A204.1 (cell line): Measurements from ENCODE around the gene HSD17B2.
"Not testable (repeated sequence)": the region's sequence is repeated elsewhere in the genome, so short reads cannot be mapped to it uniquely, and the experiment has no call there.

Experiments used
- FAIRE-seq: peaks from 2 replicates; lab custom pipeline; 2012; peaks lifted over from hg19 to GRCh38; lab: Jason Lieb, UNC

HSD17B2 gene

DNA sequence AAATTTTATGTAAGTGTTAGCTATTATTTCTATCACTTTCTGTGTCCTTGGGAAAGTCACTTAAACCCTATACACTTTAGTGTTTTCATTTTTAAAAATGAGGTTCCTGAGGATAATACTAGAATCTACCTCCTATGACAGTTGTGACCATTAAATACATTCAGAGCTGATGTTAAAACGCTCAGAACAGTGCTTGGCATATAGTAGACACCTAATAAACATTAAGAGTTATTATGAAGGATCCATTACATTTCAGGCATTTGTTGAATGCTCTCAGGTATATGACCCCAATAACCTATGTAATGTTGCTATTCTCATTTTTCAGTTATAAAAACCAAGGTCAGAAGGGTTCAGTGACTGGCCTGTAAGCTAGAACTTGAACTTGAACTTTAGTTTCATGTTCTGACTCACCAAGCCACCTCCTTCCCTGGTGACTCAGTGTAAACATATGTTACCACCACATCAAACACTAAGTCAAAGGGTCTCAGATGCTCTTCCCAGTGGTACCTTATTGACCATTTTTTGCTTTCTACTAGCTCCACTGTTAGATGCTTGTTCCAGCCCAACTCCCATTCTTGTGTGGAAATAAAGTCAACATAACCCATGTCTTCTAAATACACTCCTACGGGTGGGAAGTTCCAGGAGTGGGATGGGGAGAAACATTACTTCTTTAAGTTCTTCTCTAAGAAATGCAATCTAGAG lies 47.6 kb downstream of the HSD17B2 start:
- FAIRE-seq: no peak

DNA sequence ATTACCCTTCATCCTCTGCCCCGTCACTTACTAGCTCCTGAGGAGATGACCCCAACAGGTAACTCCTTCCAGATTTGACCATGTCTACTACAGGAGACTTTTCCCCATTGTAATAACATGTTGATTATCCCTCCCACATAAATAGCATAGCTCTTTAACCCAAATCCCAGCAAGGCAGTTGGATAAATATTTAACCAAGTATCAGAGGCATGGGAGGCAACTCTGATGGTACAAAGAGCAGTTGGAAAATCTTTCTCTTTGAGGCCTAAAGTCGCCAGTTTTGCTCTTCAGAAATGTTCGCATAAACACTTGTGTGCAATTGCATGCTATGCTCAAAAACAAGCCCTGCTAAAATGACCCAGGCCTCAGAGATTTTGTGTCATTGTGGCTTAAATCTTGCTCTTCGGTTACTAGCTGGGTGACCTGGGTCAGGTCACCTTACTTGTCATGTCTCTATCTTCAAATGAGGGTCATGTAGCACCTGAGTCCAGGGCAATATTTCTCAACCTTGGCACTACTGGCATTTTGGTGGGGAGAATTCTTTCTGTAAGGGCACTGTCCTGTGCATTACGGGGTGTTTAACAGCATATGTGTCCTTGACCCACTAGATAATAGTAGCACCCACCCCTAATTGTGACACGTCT lies 48.8 kb downstream of the HSD17B2 start:
- FAIRE-seq: no peak

DNA sequence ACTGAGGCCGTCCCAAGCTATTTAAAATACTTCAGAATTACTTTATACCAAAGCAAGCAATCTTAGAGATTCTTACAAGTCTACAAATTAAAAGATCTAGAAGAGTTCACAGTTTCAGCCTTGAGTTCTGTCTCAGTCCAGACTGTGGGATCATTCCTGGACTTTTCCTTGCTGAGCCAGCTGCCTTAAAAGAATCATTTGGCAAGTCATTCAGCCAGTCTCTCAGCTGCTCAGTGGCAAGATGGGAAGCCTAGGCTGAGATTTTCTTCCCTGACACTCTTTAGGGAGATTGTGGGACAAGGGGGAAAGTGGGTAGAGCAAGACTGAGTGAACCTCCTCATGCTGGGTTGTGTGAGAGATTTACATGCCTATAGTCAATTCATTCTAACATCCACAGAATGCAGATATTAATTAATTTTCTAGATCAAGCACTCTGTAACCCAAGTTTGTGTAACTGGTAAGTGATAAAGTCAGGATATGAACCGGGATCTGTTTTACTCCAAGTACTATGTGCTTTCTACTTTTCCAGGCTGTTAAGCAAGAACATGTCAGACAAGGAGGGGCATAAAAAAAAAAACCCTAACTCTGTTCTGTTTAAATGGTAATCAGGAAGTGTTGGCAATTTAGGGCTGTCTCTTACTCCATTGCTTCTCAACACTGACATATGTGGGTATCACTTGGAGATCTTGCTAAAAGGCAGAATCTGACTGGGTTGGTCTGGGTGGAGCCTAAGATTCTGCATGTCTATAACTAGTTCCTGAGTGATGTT lies 50.1 kb downstream of the HSD17B2 start:
- no peak for FAIRE-seq

DNA sequence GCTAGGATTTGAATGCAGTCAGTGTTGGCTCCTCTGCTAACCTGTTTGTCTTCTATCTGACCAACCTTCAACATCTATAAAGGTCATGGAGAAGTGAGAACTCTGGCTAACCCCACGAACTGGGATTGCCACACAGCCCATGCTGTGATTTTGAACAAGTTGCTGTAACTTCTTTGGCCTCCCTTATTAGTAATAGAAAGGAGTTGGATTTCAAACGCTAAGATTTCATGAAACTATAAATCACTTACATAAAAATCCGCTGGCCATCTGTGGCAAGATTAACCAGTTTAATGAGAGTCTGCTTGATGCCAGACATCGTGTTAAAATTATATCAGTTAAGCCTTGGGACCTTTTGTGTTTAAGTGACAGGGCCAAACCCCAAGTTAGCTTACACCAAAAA lies 53.4 kb downstream of the HSD17B2 start:
- no peak for FAIRE-seq

DNA sequence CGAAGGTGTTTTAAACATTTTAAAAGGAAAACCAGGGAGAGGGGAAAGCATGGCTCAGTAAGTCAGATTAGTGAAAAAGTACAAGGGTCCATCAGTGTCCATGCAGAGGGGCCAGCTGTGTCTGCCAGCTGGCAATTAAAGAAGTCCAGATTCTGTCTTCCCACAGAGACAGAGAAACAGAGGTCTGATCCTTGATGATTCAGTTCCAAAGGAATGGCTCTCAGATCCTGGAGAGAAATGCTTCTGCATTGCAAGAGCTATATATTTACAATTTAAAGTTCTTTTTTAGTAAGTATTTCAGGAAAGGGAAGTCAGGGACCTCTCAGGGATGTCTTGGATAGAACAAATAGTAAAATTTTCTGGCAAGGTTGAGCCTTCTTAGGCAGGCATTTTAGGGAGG lies 56.2 kb downstream of the HSD17B2 start:
- no peak for FAIRE-seq

DNA sequence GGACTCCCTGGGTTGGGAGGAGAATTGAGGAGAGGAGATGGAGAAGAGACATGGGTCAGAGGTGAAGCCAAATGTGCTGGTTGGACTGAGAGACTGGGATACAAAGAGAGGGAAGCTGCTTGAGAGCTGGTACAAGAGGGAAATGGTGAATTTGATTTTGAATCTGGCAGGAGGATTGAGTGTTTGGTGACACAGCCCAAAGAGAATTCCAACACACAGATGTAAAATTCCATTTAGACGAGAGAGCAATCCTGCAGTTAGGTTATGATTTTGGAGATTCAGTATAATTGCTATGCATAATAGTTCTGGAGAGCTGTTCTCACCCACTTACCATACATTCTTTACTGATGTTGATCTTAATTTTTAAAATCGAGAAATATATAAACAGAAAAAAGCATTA lies 57.7 kb downstream of the HSD17B2 start:
- FAIRE-seq: no peak

DNA sequence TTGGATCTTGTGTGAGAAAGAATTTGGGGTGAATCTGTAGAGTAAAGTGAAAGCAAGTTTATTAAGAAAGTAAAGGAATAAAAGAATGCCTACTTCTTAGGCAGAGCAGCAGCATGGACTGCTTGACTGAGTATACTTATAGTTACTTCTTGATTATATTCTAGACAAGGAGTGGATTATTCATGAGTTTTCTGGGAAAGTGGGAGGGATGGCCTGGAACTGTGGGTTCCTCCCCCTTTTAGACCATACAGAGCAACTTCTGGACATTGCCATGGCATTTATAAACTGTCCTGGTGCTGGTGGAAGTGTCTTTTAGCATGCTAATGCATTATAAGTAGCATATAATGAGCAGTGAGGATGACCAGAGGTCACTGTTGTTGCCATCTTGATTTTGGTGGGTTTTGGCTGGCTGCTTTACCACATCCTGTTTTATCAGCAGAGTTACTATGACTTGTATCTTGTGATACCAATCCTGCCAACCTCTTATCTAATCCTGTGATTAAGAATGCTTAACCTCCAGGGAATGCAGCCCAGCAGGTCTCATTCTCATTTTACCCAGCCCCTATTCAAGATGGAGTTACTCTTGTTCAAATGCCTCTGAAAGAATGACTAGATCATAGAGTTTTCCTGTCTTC lies 58.7 kb downstream of the HSD17B2 start:
- no peak for FAIRE-seq

DNA sequence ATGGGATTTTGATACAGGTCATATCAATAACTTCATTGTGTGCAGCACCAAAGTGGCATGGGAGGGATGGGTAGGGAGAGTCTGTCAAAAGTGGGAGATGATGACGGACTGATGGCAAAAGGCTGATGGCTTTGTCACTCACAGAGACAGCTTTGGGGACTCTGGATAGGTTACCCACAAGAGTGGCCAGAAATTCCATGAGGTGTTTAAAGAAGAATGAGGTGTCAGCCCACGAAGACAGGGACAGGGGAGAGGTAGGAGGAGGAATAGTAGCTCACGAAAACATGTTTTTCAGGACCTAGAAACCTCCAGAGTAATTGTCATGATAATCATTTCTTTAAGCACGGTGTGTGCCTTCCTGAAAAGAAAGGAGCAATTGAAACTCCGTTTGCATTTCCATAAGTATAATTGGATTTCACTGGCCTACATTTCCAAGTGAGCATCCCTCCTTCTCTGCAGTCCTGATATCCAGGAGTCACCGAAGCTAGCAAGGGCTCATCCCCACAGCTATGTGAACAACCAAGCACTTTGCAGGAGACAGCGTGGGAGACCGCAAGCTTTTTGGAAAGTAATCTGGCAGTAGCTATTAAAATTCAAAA lies 60.0 kb downstream of the HSD17B2 start:
- no peak for FAIRE-seq

DNA sequence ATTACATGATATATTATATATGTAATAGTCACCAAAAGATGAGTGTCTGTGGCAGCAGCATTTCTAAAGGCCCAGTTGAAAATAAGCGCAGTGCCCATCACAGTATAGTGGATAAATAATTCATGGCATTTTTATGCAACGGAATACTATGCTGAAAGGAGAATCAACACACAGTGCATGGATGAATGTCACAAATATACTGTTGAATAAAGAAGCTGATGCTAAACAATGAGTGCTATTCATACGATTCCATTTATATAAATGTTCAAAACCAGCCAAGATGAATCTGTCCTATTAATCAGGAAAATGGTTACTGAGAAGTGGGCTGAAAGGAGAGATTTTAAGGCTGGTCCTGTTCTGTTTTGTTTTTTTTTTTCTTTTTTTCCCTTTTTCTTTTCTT lies 61.6 kb downstream of the HSD17B2 start:
- no peak for FAIRE-seq

DNA sequence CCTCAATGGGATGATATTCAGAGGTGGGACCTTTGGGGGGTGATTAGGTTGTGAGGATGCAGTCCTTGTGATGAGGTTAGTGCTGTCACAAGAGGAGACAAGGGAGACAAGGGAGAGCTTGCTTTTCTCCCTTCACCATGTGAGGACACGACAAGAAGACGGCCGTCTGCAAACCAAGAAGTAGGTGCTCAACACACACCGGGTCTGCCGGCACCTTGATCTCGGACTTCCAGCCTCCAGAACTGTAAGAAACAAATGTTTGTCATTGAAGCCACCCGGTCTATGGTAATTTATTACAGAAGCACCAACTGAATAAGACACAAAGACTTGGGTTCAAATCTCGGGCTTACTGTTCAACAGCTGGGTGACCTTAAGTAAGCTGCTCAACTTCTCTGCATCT lies 70.1 kb downstream of the HSD17B2 start:
- no peak for FAIRE-seq

DNA sequence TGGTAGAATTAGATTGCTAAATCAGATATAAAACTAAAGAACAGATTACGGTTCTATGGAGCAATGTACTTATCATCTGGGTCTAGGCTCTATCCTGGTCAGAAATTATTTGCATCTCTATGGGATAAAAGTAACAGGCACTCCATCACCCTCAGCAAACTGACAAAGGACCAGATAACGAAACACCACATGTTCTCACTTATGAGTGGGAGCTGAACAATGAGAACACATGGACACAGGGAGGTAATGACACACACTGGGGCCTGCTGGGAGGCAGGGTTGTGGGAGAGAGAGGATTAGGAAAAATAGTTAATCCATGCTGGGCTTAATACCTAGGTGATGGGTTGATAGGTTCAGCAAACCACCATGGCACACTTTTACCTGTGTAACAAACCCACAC lies 73.0 kb downstream of the HSD17B2 start:
- FAIRE-seq: no peak

DNA sequence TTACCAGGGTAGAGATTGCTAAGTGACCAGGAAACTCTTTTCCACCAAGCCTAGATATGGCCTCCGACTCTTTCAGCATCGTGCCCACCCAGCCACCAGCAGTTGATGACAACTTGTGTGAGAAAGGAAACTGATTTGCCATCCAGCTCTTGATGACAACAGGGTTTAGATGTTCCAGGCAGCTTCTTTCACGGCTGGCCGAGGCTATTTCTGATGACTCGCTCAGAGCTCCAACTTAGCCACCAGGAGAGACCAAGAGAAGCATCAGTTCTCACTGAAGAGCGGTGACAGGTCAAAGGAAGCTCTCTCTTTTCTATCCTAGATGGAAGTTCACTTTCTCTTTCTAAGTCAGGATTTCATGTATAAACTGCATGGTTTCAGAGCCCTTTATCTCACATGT lies 73.7 kb downstream of the HSD17B2 start:
- no peak for FAIRE-seq

DNA sequence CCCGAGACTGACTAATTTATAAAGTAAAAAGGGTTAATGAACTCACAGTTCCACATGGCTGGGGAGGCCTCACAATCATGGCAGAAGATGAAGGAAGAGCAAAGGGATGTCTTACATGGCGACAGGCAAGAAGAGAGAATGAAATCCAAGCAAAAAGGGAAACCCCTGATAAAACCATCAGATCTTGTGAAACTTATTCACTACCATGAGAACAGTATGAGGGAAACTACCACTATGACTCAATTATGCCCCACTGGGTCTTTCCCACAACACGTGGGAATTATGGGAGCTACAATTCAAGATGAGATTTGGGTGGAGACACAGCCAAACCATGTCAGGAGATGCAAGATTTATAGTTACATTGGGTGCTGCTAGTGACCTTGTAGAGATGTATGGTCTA lies 74.2 kb downstream of the HSD17B2 start:
- not testable (repeated sequence) for FAIRE-seq

DNA sequence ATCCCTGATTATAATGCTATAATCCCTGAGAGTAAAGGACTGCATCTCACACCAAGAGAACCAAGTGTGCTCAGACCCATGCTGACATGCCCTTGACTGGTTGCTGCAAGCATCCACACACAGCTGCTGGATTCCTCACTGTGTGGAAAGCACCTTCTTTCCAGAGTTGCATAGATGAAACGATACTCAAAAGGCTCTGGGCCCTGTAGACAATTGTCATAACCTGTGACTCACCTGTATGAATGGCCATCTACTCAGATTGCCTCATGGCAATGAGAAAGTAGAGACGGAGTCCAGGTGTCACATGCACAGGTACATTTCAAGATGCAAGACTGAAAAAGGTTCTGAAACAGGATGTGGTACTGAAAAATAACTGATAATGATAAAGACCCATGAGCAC lies 76.9 kb downstream of the HSD17B2 start:
- FAIRE-seq: no peak

DNA sequence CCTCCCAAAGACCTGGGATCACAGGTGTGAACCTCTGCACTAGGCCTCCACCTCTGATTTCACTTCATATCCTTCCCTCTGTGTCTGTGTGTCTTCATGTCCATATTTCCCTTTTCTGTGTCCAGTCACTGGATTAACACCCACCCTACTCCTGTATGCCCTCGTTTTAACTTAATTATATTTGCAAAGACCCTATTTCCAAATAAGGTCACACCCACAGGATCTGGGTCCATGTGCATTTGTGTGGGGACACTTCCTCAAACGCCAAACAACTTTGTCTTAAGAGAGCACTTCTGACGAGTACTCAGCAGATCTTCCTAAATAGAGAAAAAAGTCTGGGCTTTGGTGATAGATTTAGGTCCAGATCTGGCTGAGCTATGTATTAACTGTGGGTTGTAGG lies 78.7 kb downstream of the HSD17B2 start:
- no peak for FAIRE-seq

DNA sequence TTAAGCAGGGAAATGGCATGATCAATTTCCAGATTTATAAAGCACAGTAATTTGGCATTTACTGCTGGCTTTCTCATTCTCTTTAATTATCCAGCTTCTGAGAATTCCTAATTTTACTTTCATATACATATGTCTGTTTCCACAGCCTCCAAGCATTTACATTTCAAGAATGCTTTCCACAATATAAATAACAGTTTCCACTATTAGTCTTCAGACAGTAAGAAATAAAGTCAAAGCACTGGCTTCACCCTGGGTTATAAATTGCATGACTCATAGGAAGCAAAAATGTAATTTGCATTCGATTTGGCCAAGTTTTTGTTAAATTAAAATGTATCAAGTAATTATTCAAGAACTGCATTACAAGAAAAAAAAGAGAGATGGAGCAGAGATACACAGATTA lies 81.5 kb downstream of the HSD17B2 start:
- no peak for FAIRE-seq

DNA sequence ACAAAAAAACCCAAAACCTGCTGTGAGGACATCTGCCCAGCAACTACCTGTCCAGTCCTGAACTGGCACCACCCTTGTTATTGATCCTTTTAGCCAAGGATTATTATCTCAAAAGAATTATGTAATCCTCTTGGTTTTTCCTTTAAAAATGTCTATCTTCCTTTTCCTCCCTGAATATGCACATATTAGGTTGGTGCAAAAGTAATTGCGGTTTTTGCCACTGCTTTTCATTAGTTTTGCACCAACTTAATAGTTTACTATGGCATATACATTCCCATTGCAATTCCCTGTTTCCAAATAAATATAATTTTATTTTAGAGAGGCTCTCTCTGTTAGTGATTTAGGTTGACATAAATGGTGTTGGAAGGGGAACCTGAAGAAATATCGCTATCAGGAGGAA lies 83.7 kb downstream of the HSD17B2 start:
- FAIRE-seq: no peak

DNA sequence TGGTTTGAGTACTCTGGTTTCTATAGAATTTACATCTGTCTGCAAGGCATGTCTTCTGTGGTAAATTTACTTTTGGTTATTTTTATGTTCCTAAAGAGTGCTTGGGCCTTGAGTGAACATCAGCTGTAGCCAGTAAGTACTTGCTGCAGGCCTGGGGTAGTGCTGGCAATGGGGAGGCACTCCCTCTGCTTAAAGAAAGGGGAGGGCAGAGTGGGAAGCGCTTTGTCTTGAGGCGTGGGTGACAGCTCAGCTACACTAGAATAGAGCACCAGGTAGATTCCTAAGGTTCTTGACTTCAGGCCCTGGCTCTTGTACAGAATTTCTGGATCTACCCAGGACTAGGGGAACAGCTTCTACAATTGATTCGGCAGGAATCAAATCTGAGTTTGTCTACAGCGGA lies 84.4 kb downstream of the HSD17B2 start:
- no peak for FAIRE-seq

DNA sequence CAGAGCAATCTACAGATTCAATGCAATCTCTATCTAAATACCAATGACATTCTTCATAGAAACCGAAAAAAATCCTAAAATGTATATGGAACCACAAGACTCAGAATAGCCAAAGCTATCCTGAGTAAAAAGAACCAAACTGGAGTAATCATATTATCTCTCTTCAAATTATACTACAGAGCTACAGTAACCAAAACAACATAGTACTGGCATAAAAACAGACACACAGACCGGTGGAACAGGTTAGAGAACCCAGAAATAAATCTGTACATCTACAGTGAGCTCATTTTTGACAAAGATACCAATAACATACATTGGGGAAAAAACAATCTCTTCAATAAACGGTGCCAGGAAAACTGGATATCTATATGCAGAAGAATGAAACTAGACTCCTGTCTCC lies 89.6 kb downstream of the HSD17B2 start:
- FAIRE-seq: no peak

DNA sequence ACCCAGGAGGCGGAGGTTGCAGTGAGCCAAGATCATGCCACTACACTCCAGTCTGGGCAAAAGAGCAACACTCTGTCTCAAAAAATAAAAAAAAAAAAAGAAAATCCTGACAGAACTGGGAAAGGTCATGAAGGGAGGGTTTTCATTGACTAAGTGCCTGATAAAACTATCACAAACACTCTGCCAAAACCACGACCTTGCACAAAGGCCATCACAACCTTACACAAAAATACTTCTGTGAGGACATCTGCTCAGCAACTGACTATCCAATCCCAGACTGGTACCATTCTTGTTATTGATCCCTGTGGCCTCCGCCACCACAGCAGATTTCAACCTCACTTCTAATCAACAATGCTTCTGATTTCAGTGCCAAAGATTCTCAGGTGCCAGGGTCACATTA lies 94.8 kb downstream of the HSD17B2 start:
- FAIRE-seq: no peak

DNA sequence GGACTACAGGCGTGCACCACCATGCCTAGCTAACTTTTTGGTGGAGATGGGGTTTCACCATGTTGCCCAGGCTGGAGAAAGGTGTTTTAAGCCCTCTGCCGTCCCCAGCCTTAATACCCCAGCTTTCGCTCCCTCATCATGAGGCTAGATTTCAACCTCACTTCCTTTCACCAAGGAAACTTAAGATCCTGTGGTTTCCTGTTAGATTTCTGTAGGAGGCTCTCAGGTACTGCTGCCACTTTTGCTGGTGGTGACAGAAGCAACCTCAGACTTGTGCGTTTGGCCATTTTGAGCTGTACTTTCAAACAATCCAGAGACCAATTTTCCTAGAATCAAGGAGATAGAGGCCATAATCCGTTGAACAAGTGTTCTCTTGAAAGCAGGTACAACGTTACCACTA lies 98.7 kb downstream of the HSD17B2 start:
- no peak for FAIRE-seq

DNA sequence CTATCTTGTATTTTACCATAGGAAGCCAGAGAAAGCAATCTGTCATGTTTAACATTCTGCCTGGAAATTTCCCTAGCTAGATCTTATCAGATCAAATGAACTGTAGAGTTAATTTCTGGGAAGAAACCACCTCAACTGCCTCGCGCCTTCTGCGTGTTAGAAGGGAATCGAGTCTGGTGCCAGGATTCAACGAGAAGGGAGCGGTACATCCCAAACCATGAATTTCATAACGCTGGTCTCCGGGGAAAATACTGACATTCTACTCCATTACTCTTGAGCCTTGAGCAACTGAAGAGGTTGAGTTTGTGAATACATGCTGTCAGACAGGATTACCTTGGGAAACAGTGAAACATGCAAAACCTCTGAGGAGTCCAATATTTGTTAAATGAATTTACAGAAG lies 99.8 kb downstream of the HSD17B2 start:
- no peak for FAIRE-seq

DNA sequence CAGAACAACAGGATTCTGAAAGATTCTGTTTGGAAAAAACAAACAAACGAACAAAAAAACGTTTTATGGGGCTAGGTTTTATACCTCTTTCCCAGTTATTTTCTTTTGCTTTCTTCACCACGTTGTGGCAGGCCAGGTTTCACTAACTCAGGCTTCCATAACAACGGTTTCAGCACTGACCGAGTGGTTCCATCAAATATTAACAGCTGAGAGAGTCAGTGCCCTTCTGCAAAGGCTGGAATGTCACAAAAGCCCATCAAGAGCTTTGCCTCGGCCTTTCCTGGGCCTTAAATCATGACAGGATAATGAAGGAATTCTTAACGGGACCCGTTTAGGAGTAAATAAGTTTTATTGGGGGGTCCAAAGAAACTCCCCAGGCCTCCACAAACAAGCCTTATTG lies 100.8 kb downstream of the HSD17B2 start:
- no peak for FAIRE-seq
